Measurements from ENCODE around the gene PTPRN2.
"Not testable (repeated sequence)": the region's sequence is repeated elsewhere in the genome, so short reads cannot be mapped to it uniquely, and the experiment has no call there.

The PTPRN2 gene

DNA sequence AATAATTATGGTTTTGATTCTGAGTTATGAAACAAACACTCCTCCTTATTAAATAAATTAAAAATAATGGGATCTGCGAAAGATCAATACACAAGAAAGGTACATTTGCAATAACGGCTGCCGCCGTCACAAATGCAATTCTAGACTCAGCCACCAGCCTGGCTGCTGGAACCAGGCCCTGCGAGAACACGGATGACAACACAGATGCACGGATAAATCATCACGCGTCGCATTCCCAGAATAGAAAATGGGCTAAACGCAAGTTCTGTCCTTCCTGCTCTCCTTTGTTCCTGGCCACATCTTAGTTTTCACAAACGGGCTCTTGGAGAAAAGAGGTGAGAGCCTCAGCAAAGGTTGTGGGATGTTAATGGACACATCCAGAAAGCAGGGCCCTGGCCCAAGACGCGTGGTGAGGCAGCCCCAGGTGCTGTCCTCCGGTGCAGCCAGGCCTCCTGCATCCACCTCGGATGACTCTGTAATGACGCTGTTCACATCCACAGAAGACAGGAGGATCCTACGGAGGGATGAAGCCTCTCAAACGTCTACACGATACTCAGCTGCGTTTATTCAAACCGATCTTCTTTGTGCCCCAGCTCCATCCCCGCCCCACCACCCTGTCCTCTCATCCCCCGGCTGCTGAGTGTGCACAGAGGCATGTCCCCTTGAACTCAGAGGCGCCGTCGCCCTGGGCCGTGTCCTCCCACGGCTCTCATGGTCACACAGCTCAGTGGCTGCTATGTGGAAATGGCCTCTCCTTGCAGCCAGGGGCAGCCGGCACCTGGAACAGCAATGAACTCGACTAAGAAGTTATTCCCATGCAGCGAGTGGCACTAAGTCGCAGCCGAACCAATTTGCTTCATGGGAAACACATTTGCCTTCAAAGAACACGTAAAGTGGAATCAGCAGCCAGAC lies 197.9 kb downstream of the PTPRN2 start:
- no peak for DNase-seq (ENCODE audit: low read depth in 2 of 2, low spot score in 1 of 2)

GRCh38 chr7:158388928-158389327 lies 198.7 kb downstream of the PTPRN2 start:
- DNase-seq (ENCODE audit: low read depth in 2 of 2, low spot score in 1 of 2), result no peak

GRCh38 chr7:158388072-158388471 lies 199.6 kb downstream of the PTPRN2 start:
- DNase-seq (ENCODE audit: low read depth in 2 of 2, low spot score in 1 of 2), result no peak

DNA sequence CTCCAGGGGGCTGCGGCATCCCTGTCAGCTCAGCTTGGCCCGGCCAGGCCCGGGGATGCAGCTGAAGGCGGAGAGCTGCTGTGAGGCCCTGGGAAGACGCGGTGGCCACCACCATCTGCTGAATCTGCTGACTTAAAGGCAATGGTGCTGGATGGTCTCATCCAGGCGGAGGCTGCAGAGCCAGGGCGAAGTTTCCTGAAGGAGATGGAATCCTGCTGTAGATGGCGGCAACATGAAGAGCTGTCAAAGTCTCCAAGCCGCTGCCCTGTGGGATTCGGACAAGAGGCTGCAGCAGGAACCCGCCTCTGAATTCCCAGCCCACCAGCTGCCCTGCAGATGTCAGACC lies 200.1 kb downstream of the PTPRN2 start:
- no peak for DNase-seq (ENCODE audit: low read depth in 2 of 2, low spot score in 1 of 2)

DNA sequence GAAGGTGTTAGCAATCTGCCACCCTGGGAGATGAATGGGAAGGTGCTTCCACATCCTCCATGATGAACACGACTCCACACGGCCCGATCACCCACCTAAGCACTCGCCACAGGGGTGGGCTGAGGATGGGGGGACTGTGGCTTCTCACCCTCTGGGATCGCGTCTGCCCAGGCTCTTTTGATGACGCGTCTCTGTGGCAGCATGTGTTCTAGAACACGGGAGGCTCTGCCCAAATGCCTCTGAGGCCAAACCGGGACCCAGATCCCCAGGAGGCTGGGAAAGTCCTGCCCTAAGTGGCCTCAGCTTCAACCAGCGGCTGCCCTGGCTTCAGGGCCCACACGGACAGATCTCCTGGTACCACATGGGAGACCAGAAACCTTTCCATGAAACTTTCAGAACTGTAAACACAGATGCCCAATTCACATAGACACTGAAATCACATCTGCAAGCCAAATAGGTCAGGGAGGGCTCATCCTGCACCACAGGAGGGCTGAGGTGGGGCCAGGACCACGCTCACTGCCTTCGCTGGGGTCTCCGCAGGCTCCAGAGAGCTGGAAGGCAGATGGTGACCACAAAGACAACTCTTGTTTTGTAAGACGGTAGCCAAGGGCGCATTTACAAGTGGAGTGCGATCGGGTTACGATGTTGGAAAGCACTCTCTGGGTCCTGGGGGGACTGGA lies 200.6 kb downstream of the PTPRN2 start:
- no peak for DNase-seq (ENCODE audit: low read depth in 2 of 2, low spot score in 1 of 2)

GRCh38 chr7:158386355-158386618 lies 201.3 kb downstream of the PTPRN2 start:
- no peak for DNase-seq (ENCODE audit: low read depth in 2 of 2, low spot score in 1 of 2)

DNA sequence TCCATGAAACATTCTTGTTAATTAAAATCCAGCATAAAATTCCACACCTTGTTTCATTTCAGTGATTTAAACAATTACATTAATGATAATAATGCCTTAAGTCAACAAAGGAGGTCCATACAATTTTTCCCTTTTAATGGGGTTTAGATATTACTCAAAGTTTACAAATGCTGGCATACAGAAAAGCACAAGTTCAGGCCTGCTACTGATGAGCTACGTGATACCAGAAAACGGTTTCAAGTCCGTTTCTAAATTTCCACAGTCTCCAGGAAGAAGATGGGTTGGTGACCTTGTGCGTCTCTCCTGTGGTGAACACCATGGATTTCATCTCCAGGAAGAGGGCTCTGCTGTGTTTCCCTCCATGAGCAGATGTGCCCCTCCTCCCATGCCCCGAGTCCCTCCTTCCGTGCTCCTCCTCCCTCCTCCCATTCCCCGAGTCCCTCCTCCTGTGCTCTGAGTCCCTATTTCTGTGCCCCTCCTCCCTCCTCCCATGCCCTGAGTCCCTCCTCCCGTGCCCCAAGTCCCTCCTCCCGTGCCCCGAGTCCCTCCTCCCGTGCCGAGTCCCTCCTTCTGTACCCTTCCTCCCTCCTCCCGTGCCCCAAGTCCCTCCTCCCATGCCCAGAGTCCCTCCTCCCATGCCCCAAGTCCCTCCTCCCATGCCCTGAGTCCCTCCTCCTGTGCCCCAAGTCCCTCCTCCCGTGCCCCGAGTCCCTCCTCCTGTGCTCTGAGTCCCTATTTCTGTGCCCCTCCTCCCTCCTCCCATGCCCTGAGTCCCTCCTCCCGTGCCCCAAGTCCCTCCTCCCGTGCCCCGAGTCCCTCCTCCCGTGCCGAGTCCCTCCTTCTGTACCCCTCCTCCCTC lies 201.9 kb downstream of the PTPRN2 start:
- DNase-seq (ENCODE audit: low read depth in 2 of 2, low spot score in 1 of 2), result not testable (repeated sequence)

DNA sequence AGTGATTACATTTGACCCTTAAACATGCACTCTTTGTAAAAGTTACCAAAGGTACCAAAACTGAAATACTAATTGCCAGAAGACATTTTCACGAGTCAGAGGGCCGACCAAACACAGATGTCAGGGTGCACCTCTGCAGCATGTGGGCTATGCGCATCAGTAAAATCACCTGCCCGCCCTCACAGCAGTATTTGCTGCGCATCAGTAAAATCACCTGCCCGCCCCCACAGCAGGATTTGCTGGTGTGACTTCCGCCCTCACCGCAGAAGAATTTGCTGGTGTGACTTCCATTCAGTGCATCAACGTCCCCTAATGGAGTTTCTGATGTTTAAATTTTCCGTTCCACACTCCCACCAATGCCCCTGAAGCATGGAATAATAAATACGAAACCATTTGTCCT lies 202.9 kb downstream of the PTPRN2 start:
- no peak for DNase-seq (ENCODE audit: low read depth in 2 of 2, low spot score in 1 of 2)

DNA sequence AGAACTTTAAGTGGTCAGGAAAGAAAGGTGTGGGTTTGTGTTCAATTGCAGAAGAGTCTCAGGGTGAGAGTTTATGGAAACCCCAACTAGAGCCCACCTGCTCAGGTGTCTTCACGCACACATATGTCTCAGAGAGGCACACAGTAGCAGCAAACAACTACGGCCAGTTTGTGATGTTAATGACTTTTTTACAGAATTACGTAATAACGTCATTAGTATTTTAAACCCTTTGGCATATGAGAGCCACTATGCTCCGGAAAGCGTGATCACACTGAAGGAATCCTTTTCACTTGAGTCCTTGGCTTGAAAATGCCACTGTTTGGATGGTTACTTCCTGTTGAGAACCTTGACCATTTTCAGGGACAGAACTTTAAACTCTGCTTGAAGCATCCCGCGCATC lies 204.0 kb downstream of the PTPRN2 start:
- no peak for DNase-seq (ENCODE audit: low read depth in 2 of 2, low spot score in 1 of 2)

GRCh38 chr7:158382363-158383254 lies 205.0 kb downstream of the PTPRN2 start:
- DNase-seq (ENCODE audit: low read depth in 2 of 2, low spot score in 1 of 2), result no peak

DNA sequence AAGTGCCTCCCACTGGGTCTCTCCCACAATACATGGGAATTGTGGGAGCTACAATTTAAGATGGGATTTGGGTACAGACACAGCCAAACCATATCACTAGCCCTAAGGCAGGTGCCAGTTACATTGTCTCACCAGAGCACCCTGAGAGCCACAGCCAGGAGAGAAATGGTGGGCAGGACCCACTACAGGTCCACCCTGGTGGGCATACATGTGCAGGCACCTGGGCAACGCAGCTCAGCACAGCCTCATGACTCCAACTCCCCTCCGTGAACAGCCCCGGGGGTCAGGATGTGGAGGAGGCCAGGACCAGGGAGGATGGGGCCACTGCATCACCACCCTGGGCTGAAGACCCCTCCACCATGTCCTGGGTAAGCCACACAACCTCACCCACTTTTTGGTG lies 205.7 kb downstream of the PTPRN2 start:
- DNase-seq (ENCODE audit: low read depth in 2 of 2, low spot score in 1 of 2), result no peak

DNA sequence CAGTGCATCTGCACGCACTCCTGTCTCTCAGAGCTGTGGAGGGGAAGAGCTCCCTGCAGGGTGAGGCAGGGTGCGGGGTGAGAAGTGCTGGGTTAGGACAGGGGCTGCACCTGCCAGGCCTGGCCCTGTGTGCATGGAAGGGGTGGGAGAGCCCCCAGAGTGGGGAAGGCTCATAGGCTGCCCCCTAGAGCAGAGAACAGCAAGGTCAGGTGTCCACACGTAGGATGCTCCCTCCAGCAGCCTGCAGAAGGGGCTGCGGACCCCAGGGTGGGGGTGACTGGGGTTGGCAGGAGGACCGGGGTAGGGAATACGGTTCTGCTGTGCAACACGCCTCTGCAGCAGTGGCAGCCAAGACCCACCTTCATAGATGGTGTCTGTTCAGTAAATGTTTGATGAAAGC lies 208.6 kb downstream of the PTPRN2 start:
- DNase-seq (ENCODE audit: low read depth in 2 of 2, low spot score in 1 of 2), result no peak

GRCh38 chr7:158377800-158378623 lies 209.6 kb downstream of the PTPRN2 start:
- no peak for DNase-seq (ENCODE audit: low read depth in 2 of 2, low spot score in 1 of 2)

- not testable (repeated sequence) for DNase-seq (ENCODE audit: low read depth in 2 of 2, low spot score in 1 of 2)
Measured at GRCh38 chr7:158376839-158377186, 210.8 kb downstream of the PTPRN2 start.

DNA sequence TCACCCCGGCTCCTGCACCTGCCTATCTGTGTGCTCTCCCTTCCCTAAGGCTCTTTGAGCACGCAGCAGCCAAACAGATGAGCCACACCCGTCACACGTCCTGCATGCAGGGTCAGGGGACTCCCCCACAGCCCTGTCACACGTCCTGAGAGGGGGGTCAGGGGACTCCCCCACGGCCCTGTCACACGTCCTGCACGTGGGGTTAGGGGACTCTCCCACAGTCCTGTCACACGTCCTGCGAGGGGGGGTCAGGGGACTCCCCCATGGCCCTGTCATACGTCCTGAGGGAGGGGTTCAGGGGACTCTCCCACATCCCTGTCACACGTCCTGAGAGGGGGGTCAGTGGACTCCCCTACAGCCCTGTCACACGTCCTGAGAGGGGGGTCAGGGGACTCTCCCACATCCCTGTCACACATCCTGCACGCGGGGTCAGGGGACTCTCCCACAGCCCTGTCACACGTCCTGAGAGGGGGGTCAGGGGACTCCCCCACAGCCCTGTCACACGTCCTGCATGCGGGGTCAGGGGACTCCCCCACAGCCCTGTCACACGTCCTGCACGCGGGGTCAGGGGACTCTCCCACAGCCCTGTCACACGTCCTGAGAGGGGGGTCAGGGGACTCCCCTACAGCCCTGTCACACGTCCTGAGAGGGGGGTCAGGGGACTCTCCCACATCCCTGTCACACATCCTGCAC lies 211.3 kb downstream of the PTPRN2 start:
- DNase-seq (ENCODE audit: low read depth in 2 of 2, low spot score in 1 of 2), result not testable (repeated sequence)

- no peak for DNase-seq (ENCODE audit: low read depth in 2 of 2, low spot score in 1 of 2)
Measured at GRCh38 chr7:158375034-158375433, 212.6 kb downstream of the PTPRN2 start.

- DNase-seq (ENCODE audit: low read depth in 2 of 2, low spot score in 1 of 2), result no peak
Measured at GRCh38 chr7:158374586-158374985, 213.0 kb downstream of the PTPRN2 start.

DNA sequence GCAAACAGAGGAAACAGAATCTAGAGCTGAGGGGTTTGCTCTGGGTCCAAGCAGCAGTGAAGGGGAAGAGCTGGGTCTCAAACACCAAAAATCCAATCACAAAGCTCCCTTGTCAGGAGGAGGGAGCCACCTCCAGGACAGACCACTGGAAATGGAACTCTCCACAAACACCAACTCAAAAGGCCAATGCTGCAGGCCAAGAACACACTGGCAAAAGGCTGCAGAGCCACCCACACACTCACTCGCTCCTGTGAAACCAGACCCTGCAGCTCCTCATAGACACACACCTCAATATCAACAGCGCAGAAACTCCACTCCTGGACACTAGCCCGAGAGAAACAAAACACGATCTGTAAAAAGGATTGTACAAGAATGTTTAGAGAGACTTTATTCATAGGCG lies 213.5 kb downstream of the PTPRN2 start:
- DNase-seq (ENCODE audit: low read depth in 2 of 2, low spot score in 1 of 2), result no peak

GRCh38 chr7:158373476-158374133 lies 214.0 kb downstream of the PTPRN2 start:
- DNase-seq (ENCODE audit: low read depth in 2 of 2, low spot score in 1 of 2), result no peak

Measured in stimulated activated CD8-positive, alpha-beta memory T cell treated with anti-CD3 and anti-CD28 coated beads, Interleukin-4, amount 100 ng/mL, for 4 hours (primary cell).